Adrenal gland (tissue), 5 donors: ENCODE data around the gene ZNRF3.

Experiments
- POLR2A ChIP-seq, 2 donors: fragments of 450-650 bp; IDR thresholded peaks; one replicate each; pipeline ENCODE4 v1.6.1; 2017; ENCODE audit warnings: antibody characterized with exemption in 2 of 2, mild to moderate bottlenecking in 2 of 2, moderate library complexity in 1 of 2
- TF ChIP-seq, protein P1 (sequence below), 6 experiments: fragments of 450-650 bp in 4 of 6; fragments of 200-600 bp in 2 of 6; sonication (generic) in 1 of 6; IDR thresholded peaks; 1 replicate in 5 of 6; 2 replicates in 1 of 6; pipeline versions ENCODE4 v1.5.1 to v1.8.0; 2016 to 2021; ENCODE audit warnings: antibody characterized with exemption in 6 of 6, mild to moderate bottlenecking in 2 of 6, moderate library complexity in 1 of 6
- donor health status: DM: no; HTN: no; CAD: no.

DNA sequence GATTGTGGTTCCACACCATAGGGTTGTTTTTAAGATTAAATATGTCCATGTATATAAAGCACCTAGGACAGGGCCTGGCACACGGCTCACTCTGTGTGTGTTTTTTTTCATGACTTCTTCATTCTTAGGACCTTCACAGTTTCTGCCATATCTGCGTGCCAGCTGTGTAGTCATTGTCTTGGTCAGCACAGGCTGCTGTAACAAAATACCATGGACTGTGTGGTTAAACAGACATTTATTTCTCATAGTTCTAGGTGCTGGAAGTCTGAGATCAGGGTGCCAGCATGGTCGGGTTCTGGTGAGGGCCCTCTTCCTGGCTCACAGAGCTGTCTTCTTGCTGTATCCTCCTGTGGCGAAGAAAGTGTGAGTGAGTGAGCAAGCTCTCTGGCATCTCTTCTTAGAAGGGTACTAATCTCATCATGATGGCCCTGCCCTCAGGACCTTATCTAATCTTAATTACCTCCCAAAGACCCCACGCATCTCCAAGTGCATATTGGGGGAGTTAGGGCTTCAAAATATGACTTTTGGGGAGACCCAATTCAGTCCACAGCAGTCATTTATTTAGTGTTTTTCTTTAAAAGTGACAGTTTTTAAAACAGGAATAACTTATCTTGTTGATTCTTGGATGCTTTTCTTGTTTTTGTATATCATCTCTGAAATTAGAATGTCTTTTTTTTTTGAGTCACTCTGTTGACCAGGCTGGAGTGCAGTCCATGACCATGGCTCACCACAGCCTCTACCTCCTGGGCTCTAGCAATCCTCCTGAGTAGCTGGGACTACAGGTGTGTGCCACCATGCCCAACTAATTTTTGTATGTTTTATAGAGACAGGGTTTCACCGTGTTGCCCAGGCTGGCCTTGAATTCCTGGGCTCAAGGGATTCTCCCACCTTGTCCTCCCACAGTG, 70.9 kb downstream of the ZNRF3 start:
- TF ChIP-seq, protein P1, sequence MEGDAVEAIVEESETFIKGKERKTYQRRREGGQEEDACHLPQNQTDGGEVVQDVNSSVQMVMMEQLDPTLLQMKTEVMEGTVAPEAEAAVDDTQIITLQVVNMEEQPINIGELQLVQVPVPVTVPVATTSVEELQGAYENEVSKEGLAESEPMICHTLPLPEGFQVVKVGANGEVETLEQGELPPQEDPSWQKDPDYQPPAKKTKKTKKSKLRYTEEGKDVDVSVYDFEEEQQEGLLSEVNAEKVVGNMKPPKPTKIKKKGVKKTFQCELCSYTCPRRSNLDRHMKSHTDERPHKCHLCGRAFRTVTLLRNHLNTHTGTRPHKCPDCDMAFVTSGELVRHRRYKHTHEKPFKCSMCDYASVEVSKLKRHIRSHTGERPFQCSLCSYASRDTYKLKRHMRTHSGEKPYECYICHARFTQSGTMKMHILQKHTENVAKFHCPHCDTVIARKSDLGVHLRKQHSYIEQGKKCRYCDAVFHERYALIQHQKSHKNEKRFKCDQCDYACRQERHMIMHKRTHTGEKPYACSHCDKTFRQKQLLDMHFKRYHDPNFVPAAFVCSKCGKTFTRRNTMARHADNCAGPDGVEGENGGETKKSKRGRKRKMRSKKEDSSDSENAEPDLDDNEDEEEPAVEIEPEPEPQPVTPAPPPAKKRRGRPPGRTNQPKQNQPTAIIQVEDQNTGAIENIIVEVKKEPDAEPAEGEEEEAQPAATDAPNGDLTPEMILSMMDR (IDR thresholded peaks at IDR 0.05) = no peak
- TF ChIP-seq POLR2A (IDR thresholded peaks at IDR 0.05) = no peak
